HG03378 (cell line): Measurements from ENCODE around the gene ZNF486.
"Not testable (repeated sequence)": the region's sequence is repeated elsewhere in the genome, so short reads cannot be mapped to it uniquely, and the experiment has no call there.

Source experiments
- ATAC-seq: cut with Tn5 transposase; IDR thresholded peaks from one replicate; pipeline ENCODE4 v1.9.1; 2021; ENCODE audit warnings: mild to moderate bottlenecking, moderate library complexity; ENCODE audit not compliant: unreplicated experiment

Gene ZNF486

DNA sequence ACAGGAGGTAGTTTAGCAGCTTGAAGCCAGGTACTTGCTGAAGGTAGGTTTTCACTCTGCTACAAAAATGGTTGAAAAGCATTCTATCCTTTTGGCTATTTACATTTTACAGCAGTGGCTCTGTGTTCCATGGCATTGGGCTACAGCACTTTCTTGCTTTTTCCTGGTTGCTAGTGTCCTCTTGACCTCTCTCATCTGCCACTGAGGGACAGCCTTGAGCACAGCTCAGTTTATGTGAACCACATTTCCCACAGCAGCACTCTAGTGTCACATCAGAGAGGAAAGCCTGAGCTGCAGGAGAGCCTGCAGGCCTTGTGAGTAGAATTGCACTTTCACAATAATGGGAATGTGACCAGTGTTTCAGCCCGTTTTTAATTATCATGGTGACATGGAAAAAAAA is 54.6 kb downstream of the ZNF486 start:
- not testable (repeated sequence) for ATAC-seq

DNA sequence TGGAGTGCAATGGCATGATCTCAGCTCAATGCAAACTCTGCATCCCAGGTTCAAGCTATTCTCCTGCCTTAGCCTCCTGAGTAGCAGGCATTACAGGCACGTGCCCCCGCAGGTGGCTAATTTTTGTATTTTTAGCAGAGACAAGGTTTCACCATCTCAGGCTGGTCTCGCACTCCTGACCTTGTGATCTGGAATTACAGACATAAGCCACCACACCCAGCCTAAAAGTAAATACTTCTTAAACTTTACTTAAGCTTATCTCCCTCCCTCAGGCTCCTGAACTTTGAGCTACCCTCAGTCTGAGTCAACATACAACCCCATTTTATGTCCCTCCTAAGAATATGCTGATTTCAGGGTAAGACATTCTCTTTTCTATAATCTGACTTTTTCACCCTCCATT is 66.1 kb downstream of the ZNF486 start:
- ATAC-seq = no peak

- no peak for ATAC-seq
These were observed 68.1 kb downstream of the ZNF486 start for GRCh38 chr19:20235156-20235555.

GRCh38 chr19:20237773-20238623 is 71.0 kb downstream of the ZNF486 start:
- peak; percentile 86 for ATAC-seq

- no peak for ATAC-seq
These were observed 76.6 kb downstream of the ZNF486 start for GRCh38 chr19:20243629-20244028.

GRCh38 chr19:20244356-20244755 is 77.3 kb downstream of the ZNF486 start:
- ATAC-seq = no peak

- ATAC-seq = no peak
These were observed 78.3 kb downstream of the ZNF486 start for GRCh38 chr19:20245309-20245708.

DNA sequence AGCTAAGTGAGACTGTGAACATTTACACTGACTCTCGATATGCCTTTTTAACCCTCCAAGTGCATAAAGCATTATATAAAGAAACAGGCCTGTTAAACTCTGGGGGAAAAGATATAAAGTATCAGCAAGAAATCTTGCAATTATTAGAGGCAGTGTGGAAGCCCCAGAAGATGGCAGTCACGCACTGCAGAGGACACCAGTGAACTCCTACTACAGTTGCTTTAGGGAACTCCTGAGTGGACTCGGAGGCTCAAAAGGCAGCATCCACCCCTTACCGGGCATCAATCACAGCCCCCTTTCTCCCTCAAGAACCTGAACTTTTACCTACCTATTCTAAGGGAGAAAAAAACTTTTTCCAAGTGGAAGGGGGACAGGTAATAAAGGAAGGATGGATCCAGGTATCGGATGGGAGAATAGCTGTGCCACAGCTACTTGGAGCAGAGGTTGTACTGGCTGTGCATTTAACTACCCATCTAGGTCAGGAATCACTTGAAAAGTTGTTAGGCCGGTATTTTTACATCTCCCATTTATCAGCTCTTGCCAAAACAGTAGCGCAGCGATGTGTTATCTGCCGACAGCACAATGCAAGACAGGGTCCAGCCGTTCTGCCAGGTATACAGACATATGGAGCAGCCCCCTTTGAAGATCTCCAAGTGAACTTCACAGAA is 80.1 kb downstream of the ZNF486 start:
- ATAC-seq = no peak

DNA sequence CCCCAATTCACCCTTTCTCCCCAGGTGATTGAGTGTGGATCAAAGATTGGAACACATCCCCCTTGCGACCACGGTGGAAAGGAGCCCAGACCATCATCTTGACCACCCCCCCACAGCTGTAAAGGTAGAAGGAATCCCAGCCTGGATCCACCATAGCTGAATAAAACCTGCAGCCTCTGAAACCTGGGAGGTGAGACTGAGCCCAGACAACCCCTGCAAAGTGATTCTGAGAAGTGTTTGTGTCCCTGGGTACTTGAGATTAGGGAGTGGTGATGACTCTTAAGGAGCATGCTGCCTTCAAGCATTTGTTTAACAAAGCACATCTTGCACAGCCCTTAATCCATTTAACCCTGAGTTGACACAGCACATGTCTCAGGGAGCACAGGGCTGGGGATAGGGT is 81.2 kb downstream of the ZNF486 start:
- not testable (repeated sequence) for ATAC-seq
